SU-DHL-6 (cell line): ENCODE measurements around the gene LFNG.

Experiments
- EZH2phosphoT487 ChIP-seq: fragments of 200-600 bp; sonication (generic), shearing (Covaris generic); conservative IDR thresholded peaks from 2 replicates; pipeline ENCODE4 v1.6.1; 2018; ENCODE audit warnings: mild to moderate bottlenecking, antibody characterized with exemption, low read length, moderate library complexity, mixed read lengths
- TF ChIP-seq, protein P1 (sequence below): fragments of 200-600 bp; sonication (generic); IDR thresholded peaks from one replicate; pipeline ENCODE4 v1.5.1; 2017; ENCODE audit warnings: antibody characterized with exemption, mild to moderate bottlenecking, low read length, moderate library complexity; ENCODE audit not compliant: insufficient read depth, poor library complexity, severe bottlenecking

GRCh38 chr7:2537981-2538851 lies 18.6 kb downstream of the LFNG start:
- TF ChIP-seq, protein P1, sequence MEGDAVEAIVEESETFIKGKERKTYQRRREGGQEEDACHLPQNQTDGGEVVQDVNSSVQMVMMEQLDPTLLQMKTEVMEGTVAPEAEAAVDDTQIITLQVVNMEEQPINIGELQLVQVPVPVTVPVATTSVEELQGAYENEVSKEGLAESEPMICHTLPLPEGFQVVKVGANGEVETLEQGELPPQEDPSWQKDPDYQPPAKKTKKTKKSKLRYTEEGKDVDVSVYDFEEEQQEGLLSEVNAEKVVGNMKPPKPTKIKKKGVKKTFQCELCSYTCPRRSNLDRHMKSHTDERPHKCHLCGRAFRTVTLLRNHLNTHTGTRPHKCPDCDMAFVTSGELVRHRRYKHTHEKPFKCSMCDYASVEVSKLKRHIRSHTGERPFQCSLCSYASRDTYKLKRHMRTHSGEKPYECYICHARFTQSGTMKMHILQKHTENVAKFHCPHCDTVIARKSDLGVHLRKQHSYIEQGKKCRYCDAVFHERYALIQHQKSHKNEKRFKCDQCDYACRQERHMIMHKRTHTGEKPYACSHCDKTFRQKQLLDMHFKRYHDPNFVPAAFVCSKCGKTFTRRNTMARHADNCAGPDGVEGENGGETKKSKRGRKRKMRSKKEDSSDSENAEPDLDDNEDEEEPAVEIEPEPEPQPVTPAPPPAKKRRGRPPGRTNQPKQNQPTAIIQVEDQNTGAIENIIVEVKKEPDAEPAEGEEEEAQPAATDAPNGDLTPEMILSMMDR: no peak
- TF ChIP-seq EZH2phosphoT487: no peak
